GM12892 (cell line): ENCODE data around the gene SCIN.

Experiments used
- POLR2A ChIP-seq: IDR thresholded peaks from 2 replicates; pipeline ENCODE4 v1.6.1; 2011; ENCODE audit warnings: low read depth, low read length, control low read depth
- POLR2AphosphoS5 ChIP-seq: IDR thresholded peaks from 2 replicates; pipeline ENCODE4 v1.6.1; 2011; ENCODE audit warnings: low read depth, low read length, control low read depth

GRCh38 chr7:12686234-12686890 is 115.8 kb downstream of the SCIN start:
- TF ChIP-seq POLR2AphosphoS5 = no peak
- no peak for TF ChIP-seq POLR2A
